Astrocyte (in vitro differentiated cells and primary cell): ENCODE measurements around the gene CACHD1. TPM values are rescaled to one million over a fixed set of nuclear protein-coding genes. Genes with fewer than 3 reads are reported as not detected.

ENCODE experiments used
- DNase-seq: peaks from one replicate; pipeline ENCODE4 v3.0.0-alpha.2; 2010; ENCODE audit warnings: low read depth
- FAIRE-seq: peaks from 2 replicates; lab custom pipeline; 2011; peaks lifted over from hg19 to GRCh38; lab: Jason Lieb, UNC
- H2AFZ ChIP-seq: 2 replicates; pipeline ENCODE4 v1.6.0; 2012; ENCODE audit warnings: low read depth, low read length, inconsistent platforms
- H3K27ac ChIP-seq: 2 replicates; pipeline ENCODE4 v1.5.1; 2011; ENCODE audit warnings: low read depth, low read length, inconsistent platforms
- H3K27me3 ChIP-seq: 2 replicates; pipeline ENCODE4 v1.6.0; 2011; ENCODE audit warnings: low read length, inconsistent platforms; ENCODE audit not compliant: insufficient read depth
- H3K36me3 ChIP-seq: 2 replicates; pipeline ENCODE4 v1.5.1; 2011; ENCODE audit warnings: low read length, inconsistent platforms; ENCODE audit not compliant: insufficient read depth
- H3K4me1 ChIP-seq: 2 replicates; pipeline ENCODE4 v1.5.1; 2011; ENCODE audit warnings: low read length, inconsistent platforms; ENCODE audit not compliant: insufficient read depth
- H3K4me2 ChIP-seq: 2 replicates; pipeline ENCODE4 v1.6.0; 2012; ENCODE audit warnings: low read length, inconsistent platforms
- H3K4me3 ChIP-seq: 2 replicates; pipeline ENCODE4 v1.5.1; 2011; ENCODE audit warnings: low read depth, mild to moderate bottlenecking, low read length, inconsistent platforms; ENCODE audit not compliant: insufficient read depth
- H3K79me2 ChIP-seq: 2 replicates; pipeline ENCODE4 v1.6.0; 2012; ENCODE audit warnings: mild to moderate bottlenecking, low read length, inconsistent platforms; ENCODE audit not compliant: insufficient read depth
- H3K9ac ChIP-seq: 2 replicates; pipeline ENCODE4 v1.6.0; 2012; ENCODE audit warnings: mild to moderate bottlenecking, low read length, inconsistent platforms
- H3K9me3 ChIP-seq: 2 replicates; pipeline ENCODE4 v1.5.1; 2012; ENCODE audit warnings: low read depth, mild to moderate bottlenecking, low read length, inconsistent platforms; ENCODE audit not compliant: insufficient read depth
- H4K20me1 ChIP-seq: 2 replicates; pipeline ENCODE4 v1.6.0; 2012; ENCODE audit warnings: low read length, inconsistent platforms; ENCODE audit not compliant: insufficient read depth
- H3K27ac Mint-ChIP-seq: one replicate; pipeline ENCODE4 v1.8.0; 2021; ENCODE audit warnings: mild to moderate bottlenecking, mixed read lengths; ENCODE audit not compliant: unreplicated experiment
- H3K27me3 Mint-ChIP-seq: one replicate; pipeline ENCODE4 v1.8.0; 2021; ENCODE audit warnings: low read depth, mixed read lengths; ENCODE audit not compliant: unreplicated experiment
- H3K36me3 Mint-ChIP-seq: one replicate; pipeline ENCODE4 v1.8.0; 2021; ENCODE audit warnings: low read depth, mixed read lengths; ENCODE audit not compliant: unreplicated experiment
- H3K4me1 Mint-ChIP-seq: one replicate; pipeline ENCODE4 v1.8.0; 2021; ENCODE audit warnings: low read depth, mixed read lengths; ENCODE audit not compliant: unreplicated experiment
- H3K4me3 Mint-ChIP-seq: one replicate; pipeline ENCODE4 v1.8.0; 2021; ENCODE audit warnings: mild to moderate bottlenecking, moderate library complexity, mixed read lengths; ENCODE audit not compliant: unreplicated experiment
- H3K9me3 Mint-ChIP-seq: one replicate; pipeline ENCODE4 v1.8.0; 2021; ENCODE audit warnings: mild to moderate bottlenecking, mixed read lengths; ENCODE audit not compliant: unreplicated experiment
- CTCF ChIP-seq: IDR thresholded peaks from 2 replicates; pipeline ENCODE4 v1.5.1; 2011; ENCODE audit warnings: low read depth, mild to moderate bottlenecking, inconsistent platforms, low read length, moderate library complexity; ENCODE audit not compliant: insufficient read depth
- EZH2 ChIP-seq: IDR thresholded peaks from 2 replicates; pipeline ENCODE4 v1.6.1; 2012; ENCODE audit warnings: mild to moderate bottlenecking, low read length, inconsistent platforms; ENCODE audit not compliant: insufficient read depth
- total RNA-seq: library from RNA; stranded (reverse); gene quantifications from 2 replicates; pipeline ENCODE4 v1.2.1, GENCODE V29; 2021

The CACHD1 gene
- total RNA-seq, 1 donor from 2014 or later = 21.2 TPM

DNA sequence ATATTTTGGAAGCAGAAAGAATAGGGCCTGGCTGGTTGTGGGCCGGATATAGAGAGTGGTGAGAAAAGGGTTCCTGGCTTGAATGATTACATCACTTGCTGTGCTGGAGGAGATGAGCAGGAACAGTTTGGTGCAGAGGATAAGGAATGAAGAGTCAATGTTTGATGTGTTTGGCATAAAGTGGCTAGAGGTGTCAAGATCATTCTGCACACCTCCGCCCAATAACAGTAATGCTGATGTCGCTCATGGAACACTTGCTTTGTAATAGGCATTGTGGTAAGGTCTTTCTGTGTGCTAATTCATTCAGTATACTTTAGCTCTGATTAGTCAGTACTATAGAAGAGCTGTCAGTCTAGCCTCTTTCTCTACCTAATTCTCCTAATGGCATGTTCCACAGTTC lies 226.9 kb downstream of the CACHD1 start:
- H3K27ac ChIP-seq = no peak overlapping the region
- peaks cover 2% of the 10 kb centered on the region for H3K36me3 Mint-ChIP-seq
- DNase-seq (no peak), FAIRE-seq (no peak)
- no peak for TF ChIP-seq CTCF
- no peak for TF ChIP-seq EZH2
- H3K27ac Mint-ChIP-seq = no peak overlapping the region
- no peaks in the 10 kb centered on the region for H3K79me2 ChIP-seq
- no peak overlapping the region for H3K4me2 ChIP-seq
- no peak overlapping the region for H3K4me3 ChIP-seq
- no peaks in the 10 kb centered on the region for H3K9me3 Mint-ChIP-seq
- no peaks in the 10 kb centered on the region for H3K27me3 ChIP-seq
- H3K9ac ChIP-seq = no peak overlapping the region
- no peaks in the 10 kb centered on the region for H4K20me1 ChIP-seq
- H2AFZ ChIP-seq = no peak overlapping the region
- no peaks in the 10 kb centered on the region for H3K36me3 ChIP-seq
- no peaks in the 10 kb centered on the region for H3K4me1 ChIP-seq
- no peak overlapping the region for H3K4me3 Mint-ChIP-seq
- H3K4me1 Mint-ChIP-seq = peaks cover 12% of the 10 kb centered on the region
- H3K27me3 Mint-ChIP-seq = no peaks in the 10 kb centered on the region
- H3K9me3 ChIP-seq = no peaks in the 10 kb centered on the region

DNA sequence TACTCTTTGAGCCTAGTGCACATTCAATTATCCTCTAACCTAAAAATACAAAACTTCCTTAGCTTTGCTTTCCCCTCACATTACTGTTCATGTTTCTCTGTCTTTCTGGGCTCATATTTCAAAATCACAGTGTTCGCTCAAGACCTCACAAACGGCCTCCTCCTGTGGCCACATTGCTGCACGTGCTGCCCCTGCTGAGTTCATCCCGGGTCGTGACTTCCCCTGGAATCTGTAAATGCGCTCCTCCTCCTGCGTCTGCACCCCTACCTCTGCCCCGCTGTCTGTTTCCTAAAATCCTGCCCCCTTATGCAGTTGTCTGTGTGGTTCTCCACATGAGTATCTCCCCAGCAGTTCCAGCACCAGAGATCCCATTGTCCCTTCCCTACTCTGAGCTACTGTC lies 229.4 kb downstream of the CACHD1 start:
- no peaks in the 10 kb centered on the region for H3K27me3 Mint-ChIP-seq
- no peak overlapping the region for H3K27ac Mint-ChIP-seq
- no peaks in the 10 kb centered on the region for H4K20me1 ChIP-seq
- peaks cover 2% of the 10 kb centered on the region for H3K36me3 Mint-ChIP-seq
- FAIRE-seq = no peak
- H3K4me3 ChIP-seq = no peak overlapping the region
- TF ChIP-seq EZH2 = no peak
- no peak for TF ChIP-seq CTCF
- no peak overlapping the region for H3K4me3 Mint-ChIP-seq
- H3K9me3 Mint-ChIP-seq = no peaks in the 10 kb centered on the region
- H3K27me3 ChIP-seq = no peaks in the 10 kb centered on the region
- H3K79me2 ChIP-seq = no peaks in the 10 kb centered on the region
- H3K4me1 ChIP-seq = no peaks in the 10 kb centered on the region
- no peak for DNase-seq
- H3K27ac ChIP-seq = no peak overlapping the region
- no peak overlapping the region for H3K4me2 ChIP-seq
- no peaks in the 10 kb centered on the region for H3K9me3 ChIP-seq
- H2AFZ ChIP-seq = no peak overlapping the region
- no peaks in the 10 kb centered on the region for H3K36me3 ChIP-seq
- no peak overlapping the region for H3K9ac ChIP-seq
- H3K4me1 Mint-ChIP-seq = peaks cover 7% of the 10 kb centered on the region

DNA sequence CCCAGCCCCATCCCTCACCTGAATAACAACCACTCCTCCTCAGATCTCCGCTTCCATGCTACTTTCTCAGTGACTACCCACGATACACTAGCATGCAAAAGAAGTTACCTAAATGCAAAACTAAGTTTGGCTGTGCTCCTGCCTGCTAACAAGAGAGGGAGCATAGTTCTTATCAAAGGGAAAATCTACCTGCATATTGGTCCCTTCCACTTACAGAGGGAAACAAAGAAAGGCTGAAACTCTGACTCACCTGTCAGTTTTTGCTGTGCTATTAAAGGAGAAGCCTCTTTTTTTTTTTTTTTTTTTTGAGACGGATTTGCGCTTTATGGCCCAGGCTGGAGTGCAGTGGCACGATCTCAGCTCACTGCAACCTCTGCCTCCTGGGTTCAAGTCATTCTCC lies 231.1 kb downstream of the CACHD1 start:
- no peak for FAIRE-seq
- H3K27ac Mint-ChIP-seq = no peak overlapping the region
- Histone ChIP-seq H3K27me3 (no peaks in the 10 kb centered on the region), H3K36me3 (no peaks in the 10 kb centered on the region), H2AFZ (no peak overlapping the region), H3K79me2 (no peaks in the 10 kb centered on the region), H3K4me1 (no peaks in the 10 kb centered on the region), H3K27ac (no peak overlapping the region), H3K4me2 (no peak overlapping the region), H3K4me3 (no peak overlapping the region), H3K9me3 (no peaks in the 10 kb centered on the region), H4K20me1 (no peaks in the 10 kb centered on the region), H3K9ac (no peak overlapping the region)
- DNase-seq = no peak
- H3K4me3 Mint-ChIP-seq = no peak overlapping the region
- H3K36me3 Mint-ChIP-seq = no peaks in the 10 kb centered on the region
- no peak for TF ChIP-seq CTCF
- TF ChIP-seq EZH2 = no peak
- H3K27me3 Mint-ChIP-seq = no peaks in the 10 kb centered on the region
- H3K4me1 Mint-ChIP-seq = peaks cover 7% of the 10 kb centered on the region
- no peaks in the 10 kb centered on the region for H3K9me3 Mint-ChIP-seq
